ENCODE data around the gene CD207.
A peak's percentile ranks its signal among the peaks of the same experiment; 100 is the strongest.
"Not testable (repeated sequence)": the region's sequence is repeated elsewhere in the genome, so short reads cannot be mapped to it uniquely, and the experiment has no call there.

The CD207 gene

GRCh38 chr2:70835643-70836042 lies at the start of gene CD207:
TSS of gene CD207 (minus strand) at chr2:70835816. CDS start at chr2:70835776, 40 bp downstream.
- no peak for DNase-seq (ENCODE audit: low spot score)

GRCh38 chr2:70878543-70878942 lies 42.9 kb upstream of the CD207 start:
- not testable (repeated sequence) for DNase-seq (ENCODE audit: low spot score)

GRCh38 chr2:70876138-70876537 lies 40.5 kb upstream of the CD207 start:
- not testable (repeated sequence) for DNase-seq (ENCODE audit: low spot score)

GRCh38 chr2:70873541-70873940 lies 37.9 kb upstream of the CD207 start:
- no peak for DNase-seq (ENCODE audit: low spot score)

- peak; percentile 60 for DNase-seq (ENCODE audit: low spot score)
Measured at GRCh38 chr2:70871398-70872211, 36.0 kb upstream of the CD207 start.

- no peak for DNase-seq (ENCODE audit: low spot score)
Measured at GRCh38 chr2:70870790-70871189, 35.2 kb upstream of the CD207 start.

- no peak for DNase-seq (ENCODE audit: low spot score)
Measured at GRCh38 chr2:70868970-70869369, 33.4 kb upstream of the CD207 start.

GRCh38 chr2:70861777-70862625 lies 26.4 kb upstream of the CD207 start:
- DNase-seq (ENCODE audit: low spot score) = peak; percentile 66

- DNase-seq (ENCODE audit: low spot score) = no peak
Measured at GRCh38 chr2:70855667-70856066, 20.1 kb upstream of the CD207 start.

- no peak for DNase-seq (ENCODE audit: low spot score)
Measured at GRCh38 chr2:70854411-70854810, 18.8 kb upstream of the CD207 start.

GRCh38 chr2:70852824-70853223 lies 17.2 kb upstream of the CD207 start:
- no peak for DNase-seq (ENCODE audit: low spot score)

- no peak for DNase-seq (ENCODE audit: low spot score)
Measured at GRCh38 chr2:70851704-70852103, 16.1 kb upstream of the CD207 start.

GRCh38 chr2:70850925-70851324 lies 15.3 kb upstream of the CD207 start:
- DNase-seq (ENCODE audit: low spot score) = no peak

- no peak for DNase-seq (ENCODE audit: low spot score)
Measured at GRCh38 chr2:70842401-70842800, 6.8 kb upstream of the CD207 start.

GRCh38 chr2:70837980-70838925 lies 2.6 kb upstream of the CD207 start:
- no peak for DNase-seq (ENCODE audit: low spot score)

GRCh38 chr2:70834881-70835280 lies 735 bp downstream of the CD207 start:
- no peak for DNase-seq (ENCODE audit: low spot score)

- no peak for DNase-seq (ENCODE audit: low spot score)
Measured at GRCh38 chr2:70834106-70834505, 1.5 kb downstream of the CD207 start.

GRCh38 chr2:70833246-70833645 lies 2.4 kb downstream of the CD207 start:
- DNase-seq (ENCODE audit: low spot score) = no peak

GRCh38 chr2:70832386-70832785 lies 3.2 kb downstream of the CD207 start:
- DNase-seq (ENCODE audit: low spot score) = no peak

- no peak for DNase-seq (ENCODE audit: low spot score)
Measured at GRCh38 chr2:70831861-70832260, 3.8 kb downstream of the CD207 start.

- no peak for DNase-seq (ENCODE audit: low spot score)
Measured at GRCh38 chr2:70830366-70830765, 5.2 kb downstream of the CD207 start.

GRCh38 chr2:70829916-70830315 lies 5.7 kb downstream of the CD207 start:
- no peak for DNase-seq (ENCODE audit: low spot score)

Data from hematopoietic multipotent progenitor cell treated with erythropoietin and hydrocortisone succinate and interleukin-3 and kit ligand, for 17 days (in vitro differentiated cells).